Transverse colon (tissue), 4 donors: Measurements from ENCODE around the gene REST. TPM values are rescaled to one million over a fixed set of nuclear protein-coding genes. Genes with fewer than 3 reads are reported as not detected.

Source experiments
- DNase-seq: peaks from one replicate; pipeline ENCODE4 v3.0.0-alpha.2; 2019
- H3K27ac ChIP-seq, 4 donors: fragments of 200-600 bp; sonication (generic); 2 replicates each; pipeline ENCODE4 v1.5.1; 2016 to 2018; ENCODE audit warnings: inconsistent platforms in 4 of 4
- H3K27me3 ChIP-seq: fragments of 200-600 bp; sonication (generic); 2 replicates; pipeline ENCODE4 v1.5.1; 2017; ENCODE audit warnings: inconsistent platforms
- H3K36me3 ChIP-seq, 4 donors: fragments of 200-600 bp; sonication (generic); 2 replicates each; pipeline ENCODE4 v1.5.1; 2017 to 2019; ENCODE audit warnings: inconsistent platforms in 4 of 4
- H3K4me1 ChIP-seq, 4 donors: fragments of 200-600 bp; sonication (generic); 2 replicates each; pipeline ENCODE4 v1.5.1; 2017 to 2020; ENCODE audit warnings: inconsistent platforms in 4 of 4
- H3K4me3 ChIP-seq, 4 donors: fragments of 200-600 bp; sonication (generic); 1 replicate in 1 of 4; 2 replicates in 3 of 4; pipeline versions ENCODE4 v1.5.1 to v1.6.1; 2017 to 2019; ENCODE audit warnings: inconsistent platforms in 4 of 4
- H3K9me3 ChIP-seq, 2 donors: fragments of 200-600 bp; sonication (generic); 2 replicates each; pipeline ENCODE4 v1.5.1; 2017 to 2019; ENCODE audit warnings: inconsistent platforms in 2 of 2
- CTCF ChIP-seq, 5 experiments: fragments of 200-600 bp in 3 of 5; fragments of 450-650 bp in 2 of 5; sonication (generic) in 3 of 5; IDR thresholded peaks; 1 replicate in 2 of 5; 2 replicates in 3 of 5; pipeline ENCODE4 v1.5.1; 2016 to 2017; ENCODE audit warnings: antibody characterized with exemption in 5 of 5, inconsistent platforms in 3 of 5, mild to moderate bottlenecking in 2 of 5, moderate library complexity in 1 of 5
- EP300 ChIP-seq: sonication (generic); formaldehyde crosslinking; IDR thresholded peaks from one replicate; pipeline ENCODE4 v1.6.1; 2017; ENCODE audit warnings: antibody characterized with exemption, low read depth
- POLR2A ChIP-seq: fragments of 450-650 bp; IDR thresholded peaks from one replicate; pipeline ENCODE4 v1.6.1; 2016; ENCODE audit warnings: antibody characterized with exemption, mild to moderate bottlenecking, moderate library complexity
- POLR2AphosphoS5 ChIP-seq, 3 donors: sonication (generic); formaldehyde crosslinking; IDR thresholded peaks; one replicate each; pipeline ENCODE4 v1.6.1; 2016; ENCODE audit warnings: antibody characterized with exemption in 3 of 3
- WGBS, 2 donors: methylation state at CpG; one replicate each; pipeline ENCODE4 v1.1.5; 2018; ENCODE audit warnings: low coverage in 1 of 2; 5-methylcytosine and 5-hydroxymethylcytosine counted together
- in situ Hi-C, 4 donors: fragments of 200-750 bp; cut with MboI; loops; one replicate each; pipeline versions ENCODE4 v1.15.0 to v1.15.1; 2017; ENCODE audit warnings: low sequenced_read_pairs in 3 of 4, low pct_ligation_motif_present in 1 of 4, low pct_unique_long_range_greater_than_20kb in 1 of 4
- intact Hi-C: fragments of 100-400 bp; cut with DNase I; formaldehyde crosslinking; loops from one replicate; pipeline ENCODE4 v1.15.1; 2023; ENCODE audit warnings: low total_unique reads
- total RNA-seq, 4 donors: library from RNA; depleted of rRNA; stranded (reverse); fragments of >200 nt; gene quantifications; one replicate each; pipeline ENCODE4 v1.1.0, GENCODE V29; 2016

Gene REST
- total RNA-seq, 4 donors from 2014 or later, result 18.7 to 47.8 (median 27.1) TPM

- Histone ChIP-seq H3K27me3 (no peaks in the 10 kb centered on the region), H3K4me1 (peaks cover 14 to 39% (median 37%) of the 10 kb centered on the region in 4 donors), H3K36me3 (peaks cover 4 to 28% (median 19%) of the 10 kb centered on the region in 4 donors), H3K27ac (peak overlapping the region; percentile 96 to 98 (median 97)), H3K9me3 (peaks cover 6% of the 10 kb centered on the region in 2 donors), H3K4me3 (peak overlapping the region; percentile 74 to 96 (median 78))
- in situ Hi-C loops (no loop called here), intact Hi-C loops (loop anchor here (5.0 kb wide), 1 partner anchor 69 kb away; the partner anchor contains the start of gene REST)
- no peak for DNase-seq
- TF ChIP-seq EP300 (no peak), POLR2AphosphoS5 (IDR thresholded peaks at IDR 0.05) (no peak), CTCF (IDR thresholded peaks at IDR 0.05) (no peak), POLR2A (no peak)
- WGBS, 2 donors, result 0 to 1% methylated on average over 1 to 30 of the region's 35 CpGs
Measured at GRCh38 chr4:56976283-56976836, 68.7 kb downstream of the REST start.

GRCh38 chr4:56976837-56977320 lies 69.2 kb downstream of the REST start:
- H3K36me3 ChIP-seq, result peaks cover 4 to 26% (median 17%) of the 10 kb centered on the region in 4 donors
- in situ Hi-C loops, result no loop called here
- peak in 1 of 3 donors; percentile 6 for TF ChIP-seq POLR2AphosphoS5 (IDR thresholded peaks at IDR 0.05)
- peak in 2 of 5 experiments; percentile 17 to 41 for TF ChIP-seq CTCF (IDR thresholded peaks at IDR 0.05)
- TF ChIP-seq POLR2A, result no peak
- peaks cover 14 to 44% (median 39%) of the 10 kb centered on the region in 4 donors for H3K4me1 ChIP-seq
- H3K27ac ChIP-seq, result peak overlapping the region; percentile 96 to 98 (median 97)
- WGBS, 2 donors, result 1% methylated on average over 28 of the region's 46 CpGs; no CpG with 5 or more reads in 1 of the 2 donors
- DNase-seq, result peak; percentile 76
- H3K9me3 ChIP-seq, result peaks cover 6% of the 10 kb centered on the region in 2 donors
- no peaks in the 10 kb centered on the region for H3K27me3 ChIP-seq
- intact Hi-C loops, result loop anchor here (5.0 kb wide), 1 partner anchor 70 kb away; the partner anchor contains the start of gene REST
- peak overlapping the region; percentile 74 to 96 (median 78) for H3K4me3 ChIP-seq

GRCh38 chr4:56977321-56978012 lies 69.8 kb downstream of the REST start, which contains the start of gene NOA1:
TSS of gene NOA1 (minus strand) at chr4:56977606. CDS start at chr4:56977585, 21 bp downstream.
- Histone ChIP-seq H3K4me1 (peaks cover 14 to 48% (median 42%) of the 10 kb centered on the region in 4 donors), H3K9me3 (peaks cover 4 to 6% of the 10 kb centered on the region in 2 donors), H3K4me3 (peak within 1 kb of the TSS; percentile 74 to 96 (median 78)), H3K27me3 (no peaks in the 10 kb centered on the region), H3K36me3 (peaks cover 4 to 20% (median 14%) of the 10 kb centered on the region in 4 donors), H3K27ac (peak within 1 kb of the TSS; percentile 96 to 98 (median 97))
- no peak for TF ChIP-seq EP300
- peak; percentile 87 to 92 (median 90) for TF ChIP-seq POLR2AphosphoS5 (IDR thresholded peaks at IDR 0.05)
- no peak for TF ChIP-seq CTCF (IDR thresholded peaks at IDR 0.05)
- peak; percentile 81 for TF ChIP-seq POLR2A
- peak; percentile 99 for DNase-seq
- intact Hi-C loops (loop anchor here (5.0 kb wide), 1 partner anchor 70 kb away; the partner anchor contains the start of gene REST), in situ Hi-C loops (no loop called here)
- 1% methylated on average over 50 of the region's 51 CpGs; no CpG with 5 or more reads in 1 of the 2 donors for WGBS, 2 donors
